Upper lobe of left lung (tissue), 6 donors: ENCODE data around the gene RAB40A. TPM values are rescaled to one million over a fixed set of nuclear protein-coding genes. Genes with fewer than 3 reads are reported as not detected.
"Not testable (repeated sequence)": the region's sequence is repeated elsewhere in the genome, so short reads cannot be mapped to it uniquely, and the experiment has no call there.

Source experiments
- ATAC-seq, 2 donors: fragments of 200-7000 bp; cut with Tn5 transposase; one replicate each; pipeline ENCODE4 v1.9.1; 2022; ENCODE audit warnings: mild to moderate bottlenecking in 2 of 2, moderate library complexity in 2 of 2; ENCODE audit not compliant: low FRiP score in 2 of 2
- DNase-seq, 2 donors: peaks; one replicate each; pipeline ENCODE4 v3.0.0-alpha.2; 2019 to 2020
- H3K27ac ChIP-seq, 4 donors: fragments of 200-600 bp; sonication (generic); one replicate each; pipeline ENCODE4 v1.5.1; 2016 to 2019
- H3K27me3 ChIP-seq, 4 donors: fragments of 200-600 bp; sonication (generic); one replicate each; pipeline ENCODE4 v1.5.1; 2017 to 2019
- H3K36me3 ChIP-seq, 4 donors: fragments of 200-600 bp; sonication (generic); one replicate each; pipeline ENCODE4 v1.5.1; 2016 to 2019
- H3K4me1 ChIP-seq, 4 donors: fragments of 200-600 bp; sonication (generic); one replicate each; pipeline ENCODE4 v1.5.1; 2018 to 2019
- H3K4me3 ChIP-seq, 4 donors: fragments of 200-600 bp; sonication (generic); one replicate each; pipeline ENCODE4 v1.5.1; 2017 to 2019; ENCODE audit warnings: mild to moderate bottlenecking in 2 of 4, moderate library complexity in 1 of 4
- H3K9me3 ChIP-seq, 4 donors: fragments of 200-600 bp; sonication (generic); one replicate each; pipeline ENCODE4 v1.5.1; 2018 to 2019
- CTCF ChIP-seq, 6 experiments: fragments of 450-650 bp in 4 of 6; fragments of 200-600 bp in 2 of 6; sonication (generic) in 2 of 6; IDR thresholded peaks; one replicate each; pipeline ENCODE4 v1.5.1; 2016 to 2019; ENCODE audit warnings: antibody characterized with exemption in 6 of 6
- EP300 ChIP-seq, 4 donors: sonication (generic); formaldehyde crosslinking; IDR thresholded peaks; one replicate each; pipeline ENCODE4 v1.5.1; 2017; ENCODE audit warnings: antibody characterized with exemption in 4 of 4, control low read depth in 2 of 4
- POLR2A ChIP-seq, 4 donors: fragments of 450-650 bp; IDR thresholded peaks; one replicate each; pipeline ENCODE4 v1.5.1; 2016 to 2017; ENCODE audit warnings: antibody characterized with exemption in 4 of 4, mild to moderate bottlenecking in 2 of 4
- POLR2AphosphoS5 ChIP-seq, 2 donors: sonication (generic); formaldehyde crosslinking; IDR thresholded peaks; one replicate each; pipeline ENCODE4 v1.5.1; 2017; ENCODE audit warnings: antibody characterized with exemption in 2 of 2
- WGBS, 2 donors: methylation state at CpG; one replicate each; pipeline ENCODE4 v1.1.5; 2017 to 2018; 5-methylcytosine and 5-hydroxymethylcytosine counted together
- total RNA-seq, 6 donors: library from RNA; depleted of rRNA in 4 of 6; stranded (reverse); fragments of >200 nt in 4 of 6; gene quantifications; one replicate each; pipeline versions ENCODE4 v1.1.0 to v1.2.1, GENCODE V29; 2016 to 2021
- donor health status: DM: no; HTN: no; CAD: no; lungs with moderate emphysema.
- donor health status: DM: no; HTN: yes; CAD: no; lungs with severe emphysema.

RAB40A gene
- total RNA-seq, 6 donors from 2014 or later, result 0.24 to 3.1 (median 0.56) TPM

- no peak overlapping the region for H3K4me3 ChIP-seq
- H3K9me3 ChIP-seq, result no peaks in the 10 kb centered on the region
- no peak for ATAC-seq
- TF ChIP-seq EP300 (IDR thresholded peaks at IDR 0.05), result no peak
- TF ChIP-seq POLR2A (IDR thresholded peaks at IDR 0.05), result no peak
- TF ChIP-seq POLR2AphosphoS5 (IDR thresholded peaks at IDR 0.05), result no peak
- TF ChIP-seq CTCF (IDR thresholded peaks at IDR 0.05), result no peak
- no peak overlapping the region for H3K27ac ChIP-seq
- H3K36me3 ChIP-seq, result no peaks in the 10 kb centered on the region
- no peak for DNase-seq
- no peaks in the 10 kb centered on the region for H3K27me3 ChIP-seq
- 62 to 97% methylated on average over 6 of the region's 6 CpGs for WGBS, 2 donors
- no peaks in the 10 kb centered on the region for H3K4me1 ChIP-seq
Measured at GRCh38 chrX:103510031-103510430, 9.3 kb downstream of the RAB40A start.

GRCh38 chrX:103503853-103504207, 15.5 kb downstream of the RAB40A start:
- H3K27ac ChIP-seq, result no peak overlapping the region
- no peak for DNase-seq
- no peaks in the 10 kb centered on the region for H3K36me3 ChIP-seq
- H3K4me1 ChIP-seq, result no peaks in the 10 kb centered on the region
- no peaks in the 10 kb centered on the region for H3K27me3 ChIP-seq
- H3K4me3 ChIP-seq, result no peak overlapping the region
- H3K9me3 ChIP-seq, result no peaks in the 10 kb centered on the region
- WGBS, 2 donors, result 48 to 50% methylated on average over 1 of the region's 1 CpG
- no peak for ATAC-seq
- no peak for TF ChIP-seq POLR2AphosphoS5 (IDR thresholded peaks at IDR 0.05)
- no peak for TF ChIP-seq POLR2A (IDR thresholded peaks at IDR 0.05)
- TF ChIP-seq EP300 (IDR thresholded peaks at IDR 0.05), result no peak

GRCh38 chrX:103503163-103503852, 16.0 kb downstream of the RAB40A start:
- H3K36me3 ChIP-seq, result no peaks in the 10 kb centered on the region
- 55 to 60% methylated on average over 8 of the region's 8 CpGs for WGBS, 2 donors
- DNase-seq, result no peak
- H3K27me3 ChIP-seq, result no peaks in the 10 kb centered on the region
- no peaks in the 10 kb centered on the region for H3K4me1 ChIP-seq
- no peak for ATAC-seq
- H3K27ac ChIP-seq, result no peak overlapping the region
- no peaks in the 10 kb centered on the region for H3K9me3 ChIP-seq
- no peak overlapping the region for H3K4me3 ChIP-seq
- TF ChIP-seq POLR2AphosphoS5 (IDR thresholded peaks at IDR 0.05), result no peak
- no peak for TF ChIP-seq EP300 (IDR thresholded peaks at IDR 0.05)
- no peak for TF ChIP-seq CTCF (IDR thresholded peaks at IDR 0.05)
- TF ChIP-seq POLR2A (IDR thresholded peaks at IDR 0.05), result no peak

GRCh38 chrX:103498786-103499185, 20.5 kb downstream of the RAB40A start:
- Histone ChIP-seq H3K27ac (no peak overlapping the region), H3K27me3 (no peaks in the 10 kb centered on the region), H3K4me1 (no peaks in the 10 kb centered on the region), H3K9me3 (no peaks in the 10 kb centered on the region), H3K4me3 (no peak overlapping the region), H3K36me3 (no peaks in the 10 kb centered on the region)
- ATAC-seq (no peak), DNase-seq (no peak)
- no peak for TF ChIP-seq CTCF (IDR thresholded peaks at IDR 0.05)
- no peak for TF ChIP-seq POLR2AphosphoS5 (IDR thresholded peaks at IDR 0.05)
- no peak for TF ChIP-seq EP300 (IDR thresholded peaks at IDR 0.05)
- no peak for TF ChIP-seq POLR2A (IDR thresholded peaks at IDR 0.05)
- WGBS, 2 donors, result 76 to 91% methylated on average over 5 of the region's 5 CpGs

- H3K36me3 ChIP-seq, result no peaks in the 10 kb centered on the region
Measured at GRCh38 chrX:103495786-103496185, 23.5 kb downstream of the RAB40A start.

GRCh38 chrX:103493578-103493977, 25.7 kb downstream of the RAB40A start:
- not testable (repeated sequence) for H3K4me3 ChIP-seq, H3K9me3 ChIP-seq, ATAC-seq, H3K36me3 ChIP-seq, H3K4me1 ChIP-seq, H3K27me3 ChIP-seq, DNase-seq, H3K27ac ChIP-seq
- 83 to 98% methylated on average over 3 of the region's 3 CpGs for WGBS, 2 donors

More at GRCh38 chrX:103495786-103496185, 23.5 kb downstream of the RAB40A start:
- H3K27me3 ChIP-seq, result no peaks in the 10 kb centered on the region
- H3K4me3 ChIP-seq, result no peak overlapping the region
- ATAC-seq, result no peak
- H3K4me1 ChIP-seq, result no peaks in the 10 kb centered on the region
- H3K9me3 ChIP-seq, result no peaks in the 10 kb centered on the region
- H3K27ac ChIP-seq, result no peak overlapping the region
- WGBS, 2 donors, result 93 to 96% methylated on average over 1 of the region's 1 CpG
- DNase-seq, result no peak
- TF ChIP-seq CTCF (IDR thresholded peaks at IDR 0.05), result no peak
- no peak for TF ChIP-seq POLR2A (IDR thresholded peaks at IDR 0.05)
- no peak for TF ChIP-seq EP300 (IDR thresholded peaks at IDR 0.05)
- no peak for TF ChIP-seq POLR2AphosphoS5 (IDR thresholded peaks at IDR 0.05)
